ENCODE data around the gene NSG1.

- TF ChIP-seq POLR2A (IDR thresholded peaks at IDR 0.05) (no peak), EP300 (IDR thresholded peaks at IDR 0.05; ENCODE audit: low read depth) (no peak)
- TF ChIP-seq, protein P1, sequence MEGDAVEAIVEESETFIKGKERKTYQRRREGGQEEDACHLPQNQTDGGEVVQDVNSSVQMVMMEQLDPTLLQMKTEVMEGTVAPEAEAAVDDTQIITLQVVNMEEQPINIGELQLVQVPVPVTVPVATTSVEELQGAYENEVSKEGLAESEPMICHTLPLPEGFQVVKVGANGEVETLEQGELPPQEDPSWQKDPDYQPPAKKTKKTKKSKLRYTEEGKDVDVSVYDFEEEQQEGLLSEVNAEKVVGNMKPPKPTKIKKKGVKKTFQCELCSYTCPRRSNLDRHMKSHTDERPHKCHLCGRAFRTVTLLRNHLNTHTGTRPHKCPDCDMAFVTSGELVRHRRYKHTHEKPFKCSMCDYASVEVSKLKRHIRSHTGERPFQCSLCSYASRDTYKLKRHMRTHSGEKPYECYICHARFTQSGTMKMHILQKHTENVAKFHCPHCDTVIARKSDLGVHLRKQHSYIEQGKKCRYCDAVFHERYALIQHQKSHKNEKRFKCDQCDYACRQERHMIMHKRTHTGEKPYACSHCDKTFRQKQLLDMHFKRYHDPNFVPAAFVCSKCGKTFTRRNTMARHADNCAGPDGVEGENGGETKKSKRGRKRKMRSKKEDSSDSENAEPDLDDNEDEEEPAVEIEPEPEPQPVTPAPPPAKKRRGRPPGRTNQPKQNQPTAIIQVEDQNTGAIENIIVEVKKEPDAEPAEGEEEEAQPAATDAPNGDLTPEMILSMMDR (IDR thresholded peaks at IDR 0.05) = no peak
These were observed 33.0 kb downstream of the NSG1 start for GRCh38 chr4:4419896-4420295.

Data from transverse colon (tissue), 3 donors.